ENCODE results near the gene NDUFB4. TPM values are rescaled to one million over a fixed set of nuclear protein-coding genes. Genes with fewer than 3 reads are reported as not detected.

Gene NDUFB4
- polyA plus RNA-seq, 1 experiment: 183 TPM

GRCh38 chr3:120645083-120645845, 49.1 kb downstream of the NDUFB4 start:
- no peak for DNase-seq (ENCODE audit: low read depth, low spot score)
- peaks cover 2% of the 10 kb centered on the region for H3K27me3 ChIP-seq (ENCODE audit: control insufficient read depth, insufficient read depth, low read length)
- H3K4me3 ChIP-seq (ENCODE audit: low read depth, low read length): no peak overlapping the region
- TF ChIP-seq CTCF (IDR thresholded peaks at IDR 0.05; ENCODE audit: low read depth, low read length): no peak
- ChIA-PET CTCF (interaction anchor here (1.6 kb wide), 1 partner anchor 78 kb away, joined by 5 read pairs; no protein-coding TSS in a partner anchor), POLR2A (interaction anchor here (0.7 kb wide), 1 partner anchor 33 kb away, joined by 3 read pairs; no protein-coding TSS in a partner anchor)
- H3K27ac ChIP-seq (ENCODE audit: low read depth, low read length): no peak overlapping the region
- no peaks in the 10 kb centered on the region for H3K9me3 ChIP-seq (ENCODE audit: control insufficient read depth, insufficient read depth, low read length)

GRCh38 chr3:120646771-120647432, 50.8 kb downstream of the NDUFB4 start:
- no peak overlapping the region for H3K27ac ChIP-seq (ENCODE audit: low read depth, low read length)
- ChIA-PET CTCF (no interaction called here), POLR2A (no interaction called here)
- TF ChIP-seq CTCF (IDR thresholded peaks at IDR 0.05; ENCODE audit: low read depth, low read length): no peak
- no peak for DNase-seq (ENCODE audit: low read depth, low spot score)
- no peaks in the 10 kb centered on the region for H3K27me3 ChIP-seq (ENCODE audit: control insufficient read depth, insufficient read depth, low read length)
- no peaks in the 10 kb centered on the region for H3K9me3 ChIP-seq (ENCODE audit: control insufficient read depth, insufficient read depth, low read length)
- no peak overlapping the region for H3K4me3 ChIP-seq (ENCODE audit: low read depth, low read length)

- ChIA-PET CTCF (interaction anchor here (0.6 to 2.0 kb wide), 5 partner anchors 31 to 147 kb away, joined by 3 to 7 read pairs (median 5); no protein-coding TSS in a partner anchor), POLR2A (no interaction called here)
- Histone ChIP-seq H3K27me3 (ENCODE audit: control insufficient read depth, insufficient read depth, low read length) (no peaks in the 10 kb centered on the region), H3K4me3 (ENCODE audit: low read depth, low read length) (no peak overlapping the region), H3K27ac (ENCODE audit: low read depth, low read length) (no peak overlapping the region), H3K9me3 (ENCODE audit: control insufficient read depth, insufficient read depth, low read length) (no peaks in the 10 kb centered on the region)
- no peak for TF ChIP-seq CTCF (IDR thresholded peaks at IDR 0.05; ENCODE audit: low read depth, low read length)
- DNase-seq (ENCODE audit: low read depth, low spot score): no peak
Measured at GRCh38 chr3:120648290-120648689, 52.2 kb downstream of the NDUFB4 start.

GRCh38 chr3:120649830-120650233, 53.7 kb downstream of the NDUFB4 start:
- ChIA-PET POLR2A (no interaction called here), CTCF (interaction anchor here (1.7 to 2.0 kb wide), 2 partner anchors 82 to 145 kb away, joined by 6 to 7 read pairs; no protein-coding TSS in a partner anchor)
- H3K27me3 ChIP-seq (ENCODE audit: control insufficient read depth, insufficient read depth, low read length): no peaks in the 10 kb centered on the region

More at GRCh38 chr3:120649830-120650233, 53.7 kb downstream of the NDUFB4 start:
- H3K4me3 ChIP-seq (ENCODE audit: low read depth, low read length): no peak overlapping the region
- no peak for DNase-seq (ENCODE audit: low read depth, low spot score)
- H3K27ac ChIP-seq (ENCODE audit: low read depth, low read length): peak overlapping the region; percentile 39
- no peaks in the 10 kb centered on the region for H3K9me3 ChIP-seq (ENCODE audit: control insufficient read depth, insufficient read depth, low read length)
- TF ChIP-seq CTCF (IDR thresholded peaks at IDR 0.05; ENCODE audit: low read depth, low read length): no peak
